ENCODE data around the gene CELSR1. TPM values are rescaled to one million over a fixed set of nuclear protein-coding genes. Genes with fewer than 3 reads are reported as not detected.

CELSR1 gene
- total and polyA plus RNA-seq, 9 donors, result 0.63 to 25.2 (median 2.9) TPM

DNA sequence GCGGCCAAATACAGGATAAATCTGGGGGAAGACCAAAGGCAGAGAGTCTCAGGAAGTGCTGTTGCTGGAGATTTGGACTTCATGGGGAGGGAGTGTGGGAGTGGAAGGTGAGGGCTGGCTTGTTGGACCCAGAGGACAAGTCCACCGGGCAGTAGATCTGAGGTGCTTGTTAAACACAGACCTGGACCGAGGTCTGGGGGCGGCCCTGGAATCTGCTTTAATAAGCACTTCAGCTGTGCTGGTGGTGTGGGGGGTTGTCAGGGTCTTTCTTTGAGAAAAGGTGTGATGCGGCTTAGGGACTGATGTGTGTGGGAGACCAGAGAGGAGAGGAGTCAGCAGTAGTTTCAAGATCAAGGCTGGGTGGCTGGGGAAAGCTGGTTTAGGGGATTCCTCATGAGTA, 197.5 kb downstream of the CELSR1 start:
- intact Hi-C loops (cut with DNase I), result no loop called here
- no peak overlapping the region for H3K27ac ChIP-seq
- WGBS, 3 donors, result 85 to 92% (median 88%) methylated on average over 5 of the region's 5 CpGs
- peaks cover 2% of the 10 kb centered on the region for H3K4me1 ChIP-seq (ENCODE audit: insufficient read depth)
- no peak overlapping the region for H3K4me3 ChIP-seq
- no peaks in the 10 kb centered on the region for H3K27me3 ChIP-seq
- TF ChIP-seq POLR2A (IDR thresholded peaks at IDR 0.05) (no peak), EP300 (IDR thresholded peaks at IDR 0.05) (no peak)
- TF ChIP-seq, protein P1, sequence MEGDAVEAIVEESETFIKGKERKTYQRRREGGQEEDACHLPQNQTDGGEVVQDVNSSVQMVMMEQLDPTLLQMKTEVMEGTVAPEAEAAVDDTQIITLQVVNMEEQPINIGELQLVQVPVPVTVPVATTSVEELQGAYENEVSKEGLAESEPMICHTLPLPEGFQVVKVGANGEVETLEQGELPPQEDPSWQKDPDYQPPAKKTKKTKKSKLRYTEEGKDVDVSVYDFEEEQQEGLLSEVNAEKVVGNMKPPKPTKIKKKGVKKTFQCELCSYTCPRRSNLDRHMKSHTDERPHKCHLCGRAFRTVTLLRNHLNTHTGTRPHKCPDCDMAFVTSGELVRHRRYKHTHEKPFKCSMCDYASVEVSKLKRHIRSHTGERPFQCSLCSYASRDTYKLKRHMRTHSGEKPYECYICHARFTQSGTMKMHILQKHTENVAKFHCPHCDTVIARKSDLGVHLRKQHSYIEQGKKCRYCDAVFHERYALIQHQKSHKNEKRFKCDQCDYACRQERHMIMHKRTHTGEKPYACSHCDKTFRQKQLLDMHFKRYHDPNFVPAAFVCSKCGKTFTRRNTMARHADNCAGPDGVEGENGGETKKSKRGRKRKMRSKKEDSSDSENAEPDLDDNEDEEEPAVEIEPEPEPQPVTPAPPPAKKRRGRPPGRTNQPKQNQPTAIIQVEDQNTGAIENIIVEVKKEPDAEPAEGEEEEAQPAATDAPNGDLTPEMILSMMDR (IDR thresholded peaks at IDR 0.05), result no peak
- no peaks in the 10 kb centered on the region for H3K9me3 ChIP-seq
- DNase-seq, result no peak
- H3K36me3 ChIP-seq, result no peaks in the 10 kb centered on the region

DNA sequence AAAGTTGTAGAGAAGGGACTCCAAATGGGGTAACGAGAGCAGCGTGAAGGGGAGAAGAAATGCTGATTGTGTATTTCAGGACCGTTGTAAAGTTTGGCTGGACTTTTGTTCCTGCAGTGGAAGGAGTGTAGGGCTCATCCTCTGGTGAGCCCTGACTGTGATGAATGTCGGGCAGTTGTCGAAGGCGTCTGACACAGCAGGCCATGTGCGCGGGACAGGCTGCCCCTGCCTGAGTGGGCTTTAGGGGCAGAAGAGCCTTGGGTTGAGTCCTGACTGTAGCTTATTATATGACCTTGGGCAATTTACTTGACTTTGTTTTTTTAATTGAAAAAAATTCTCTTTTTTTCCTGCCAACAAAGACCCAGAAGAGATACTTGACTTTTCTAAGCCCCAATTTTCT, 198.8 kb downstream of the CELSR1 start:
- TF ChIP-seq EP300 (IDR thresholded peaks at IDR 0.05), result no peak
- TF ChIP-seq POLR2A (IDR thresholded peaks at IDR 0.05), result no peak
- TF ChIP-seq, protein P1 (IDR thresholded peaks at IDR 0.05), result no peak
- intact Hi-C loops (cut with DNase I), result no loop called here
- H3K4me1 ChIP-seq (ENCODE audit: insufficient read depth), result peaks cover 2% of the 10 kb centered on the region
- H3K27ac ChIP-seq, result no peak overlapping the region
- no peaks in the 10 kb centered on the region for H3K27me3 ChIP-seq
- no peak overlapping the region for H3K4me3 ChIP-seq
- H3K36me3 ChIP-seq, result no peaks in the 10 kb centered on the region
- no peaks in the 10 kb centered on the region for H3K9me3 ChIP-seq
- no peak for DNase-seq
- WGBS, 3 donors, result 87 to 89% (median 89%) methylated on average over 8 of the region's 8 CpGs

DNA sequence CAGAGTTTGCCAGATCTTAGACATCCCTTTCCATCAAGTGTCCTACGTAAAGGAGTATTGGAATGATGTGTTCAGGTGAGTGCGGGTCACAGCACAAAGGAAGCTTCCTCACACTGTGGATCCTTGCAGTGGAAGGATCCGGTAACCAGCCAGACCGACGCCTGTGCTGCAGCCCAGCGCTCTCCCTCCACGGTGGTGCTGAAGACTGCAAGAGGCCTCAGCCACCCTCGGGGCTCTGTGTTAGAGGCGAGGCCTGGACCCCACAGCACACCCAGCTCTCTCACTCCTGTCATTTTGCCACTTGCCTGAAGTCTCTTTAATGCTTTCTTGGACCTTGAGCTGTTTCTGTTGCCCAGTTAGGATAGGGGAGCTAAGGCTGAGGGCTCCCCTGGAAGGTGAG, 199.6 kb downstream of the CELSR1 start:
- intact Hi-C loops (cut with DNase I), result no loop called here
- no peak for TF ChIP-seq EP300 (IDR thresholded peaks at IDR 0.05)
- no peak for TF ChIP-seq POLR2A (IDR thresholded peaks at IDR 0.05)
- TF ChIP-seq, protein P1 (IDR thresholded peaks at IDR 0.05), result no peak
- Histone ChIP-seq H3K36me3 (no peaks in the 10 kb centered on the region), H3K27ac (no peak overlapping the region), H3K4me3 (no peak overlapping the region), H3K27me3 (no peaks in the 10 kb centered on the region), H3K4me1 (ENCODE audit: insufficient read depth) (peaks cover 2% of the 10 kb centered on the region), H3K9me3 (no peaks in the 10 kb centered on the region)
- DNase-seq, result no peak
- WGBS, 3 donors, result 76 to 90% (median 79%) methylated on average over 9 of the region's 9 CpGs

DNA sequence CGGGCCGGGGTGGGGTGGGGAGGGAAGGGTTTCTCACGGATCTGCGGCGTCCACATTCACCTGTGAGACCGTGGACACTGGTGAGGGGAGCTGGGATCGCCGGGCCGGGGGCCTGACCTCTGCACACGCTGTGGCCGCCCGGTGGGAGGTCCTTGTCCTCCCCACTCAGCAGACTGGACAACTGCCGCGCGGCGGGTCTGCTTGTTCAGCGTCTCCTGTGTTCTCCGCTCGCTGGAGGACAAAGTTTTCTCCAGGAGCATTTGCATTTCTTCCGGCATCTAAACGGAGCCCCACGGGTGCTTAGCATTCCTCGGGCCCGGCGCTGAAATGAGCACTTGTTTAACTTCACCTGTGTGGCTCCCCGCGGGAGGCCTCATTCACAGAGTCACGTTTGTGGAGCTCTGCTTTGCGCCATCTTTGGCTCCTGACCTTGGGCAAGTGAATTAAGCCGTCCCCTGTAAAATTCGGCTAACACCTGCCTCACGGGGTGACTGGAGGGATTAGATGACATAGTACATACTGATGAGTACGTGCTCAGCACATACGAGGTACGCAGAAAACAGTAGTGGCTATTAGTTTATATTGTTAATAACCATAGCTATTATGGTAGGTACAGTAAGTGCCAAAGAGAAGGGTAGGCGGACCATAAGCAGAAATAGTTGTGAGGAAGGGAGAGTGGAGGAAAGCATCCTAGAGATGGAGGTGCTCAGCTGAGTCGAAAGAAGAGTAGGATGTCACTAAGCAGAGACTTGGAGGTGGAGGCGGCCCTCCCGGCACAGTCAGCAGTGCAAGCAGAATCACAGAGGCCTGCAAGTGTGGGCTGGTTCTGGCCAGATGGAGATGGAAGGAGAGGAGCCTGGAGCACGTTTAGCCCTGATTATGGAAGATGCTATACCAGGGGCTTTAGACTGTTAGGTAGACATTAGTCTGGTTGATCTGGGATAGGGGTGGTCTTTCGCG, 201.0 kb downstream of the CELSR1 start:
- TF ChIP-seq POLR2A (IDR thresholded peaks at IDR 0.05), result no peak
- TF ChIP-seq, protein P1 (IDR thresholded peaks at IDR 0.05), result no peak
- no peak for TF ChIP-seq EP300 (IDR thresholded peaks at IDR 0.05)
- Histone ChIP-seq H3K4me1 (ENCODE audit: insufficient read depth) (peaks cover 2% of the 10 kb centered on the region), H3K9me3 (no peaks in the 10 kb centered on the region), H3K27me3 (no peaks in the 10 kb centered on the region), H3K36me3 (no peaks in the 10 kb centered on the region), H3K4me3 (peak overlapping the region; percentile 77), H3K27ac (peak overlapping the region; percentile 9 to 10)
- no peak for DNase-seq
- 5 to 8% (median 6%) methylated on average over 42 of the region's 42 CpGs for WGBS, 3 donors
- intact Hi-C loops (cut with DNase I), result no loop called here

Data from ovary (tissue), 9 donors.